Measurements from ENCODE around the gene PDGFB. TPM values are rescaled to one million over a fixed set of nuclear protein-coding genes. Genes with fewer than 3 reads are reported as not detected.

PDGFB gene
- total RNA-seq = 0.27 TPM

DNA sequence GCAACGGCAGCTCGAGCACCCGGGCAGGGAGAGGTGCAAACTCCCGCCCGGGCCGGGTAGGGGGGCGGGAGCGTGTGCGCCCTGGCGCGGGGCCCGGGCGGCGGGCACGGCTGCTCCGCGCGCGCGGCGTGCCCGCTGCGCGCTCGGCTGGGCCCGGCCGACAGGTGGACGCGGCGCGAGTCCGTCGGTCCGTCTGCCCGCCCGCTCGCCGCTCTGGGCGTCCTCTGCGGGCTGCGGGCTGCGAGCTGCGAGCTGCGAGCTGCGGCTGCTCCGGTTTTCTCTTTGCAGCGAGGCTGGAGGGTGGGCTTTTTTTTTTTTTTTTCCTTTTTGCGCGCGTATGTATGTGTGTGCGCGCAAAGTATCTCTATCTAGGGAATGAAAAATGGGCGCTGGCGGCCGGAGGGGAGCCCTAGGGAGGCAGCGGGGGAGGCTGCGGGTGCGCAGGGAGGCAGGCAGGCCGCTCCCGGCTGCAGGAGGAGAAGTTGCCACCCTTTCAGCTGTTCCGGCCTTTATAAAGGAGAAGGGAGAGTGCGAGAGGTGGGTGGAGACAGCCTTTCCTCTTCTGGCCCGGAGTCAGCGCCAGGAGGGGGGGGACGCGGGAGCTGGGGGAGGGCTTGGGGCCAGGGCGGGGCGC is at the start of gene PDGFB:
Gene PDGFB, minus strand, starts transcription at position 487 of the 634 bp plus-strand sequence. CDS start 1,019 bp downstream, outside the sequence.
- DNase-seq (ENCODE audit: low read depth in 2 of 3, low spot score in 2 of 3) = no peak

DNA sequence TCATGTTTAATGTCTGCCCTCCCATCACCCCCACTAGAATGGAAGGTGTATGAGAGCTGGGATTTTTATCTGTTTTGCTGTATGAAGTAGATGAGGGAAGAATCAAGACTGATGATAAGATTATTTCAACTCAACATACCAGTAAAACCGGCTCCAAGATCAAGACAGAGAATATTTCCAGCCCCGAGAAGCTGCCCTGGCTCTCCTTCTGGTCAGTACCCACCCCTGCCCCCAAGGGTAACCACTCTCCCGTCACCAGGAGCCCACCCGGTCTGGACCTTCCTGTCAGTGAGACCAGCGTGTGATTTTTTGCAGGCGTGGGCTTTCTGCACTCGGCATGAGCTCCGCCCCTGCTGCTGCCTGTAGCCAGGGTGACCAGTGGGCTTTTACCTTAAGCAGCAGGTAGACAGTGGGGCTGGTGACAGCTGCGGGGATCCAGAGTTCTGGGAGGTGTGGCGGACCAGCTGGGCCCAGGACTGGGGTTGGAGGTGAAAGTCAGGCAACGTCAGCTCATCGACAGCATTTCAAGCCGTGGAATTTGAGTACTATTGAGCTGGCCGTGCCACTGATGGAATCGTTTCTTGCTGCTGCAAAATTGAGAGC is 49.1 kb upstream of the PDGFB start:
- DNase-seq (ENCODE audit: low read depth in 2 of 3, low spot score in 2 of 3) = no peak

DNA sequence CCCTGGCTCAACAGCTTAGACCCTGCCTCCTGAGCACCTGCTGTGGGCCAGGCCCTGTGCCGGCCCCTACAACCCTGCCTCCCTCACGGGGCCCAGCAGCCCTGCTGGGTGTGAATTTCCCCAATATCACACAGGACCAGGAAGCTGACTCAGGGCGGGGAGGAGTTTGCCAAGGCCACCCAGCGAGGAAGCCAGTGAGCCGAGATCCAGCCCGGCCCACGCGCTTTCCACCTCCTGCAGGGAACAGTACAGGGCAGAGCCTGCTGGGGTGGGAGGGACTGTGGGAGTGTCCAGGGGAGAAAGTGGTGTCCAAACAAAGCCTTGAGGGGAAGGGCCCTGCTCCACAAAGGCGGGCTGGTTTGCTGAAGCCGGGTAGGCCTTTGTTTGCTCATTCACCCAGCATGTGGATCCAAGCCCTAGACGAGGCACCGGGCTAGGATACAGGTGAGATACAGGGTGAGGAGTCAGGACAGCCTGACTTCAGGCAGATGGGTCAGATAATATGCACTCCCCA is 47.8 kb upstream of the PDGFB start:
- DNase-seq (ENCODE audit: low read depth in 2 of 3, low spot score in 2 of 3) = peak in 2 of 3 donors; percentile 50 to 68

DNA sequence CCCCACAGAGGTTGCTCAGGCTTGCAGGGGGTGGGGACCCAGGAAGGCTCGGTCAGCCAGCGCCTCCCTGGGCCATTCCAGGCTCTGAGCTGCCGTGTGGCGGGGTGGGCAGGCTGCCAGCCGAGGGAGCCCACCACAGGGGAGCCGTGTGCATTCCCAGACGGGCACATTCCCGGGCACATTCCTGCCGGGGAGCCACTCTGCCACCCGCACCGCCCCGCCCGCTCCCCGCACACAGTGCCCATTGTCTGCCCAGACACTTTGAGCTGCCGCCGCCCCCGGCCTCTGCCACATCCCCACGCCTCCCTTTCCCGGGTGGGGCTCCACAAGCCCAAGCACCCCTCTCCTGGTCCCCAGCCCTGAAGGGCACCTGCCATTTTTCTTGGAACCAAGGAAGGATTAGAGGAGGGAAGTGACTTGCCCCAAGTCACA is 47.3 kb upstream of the PDGFB start:
- DNase-seq (ENCODE audit: low read depth in 2 of 3, low spot score in 2 of 3) = no peak

DNA sequence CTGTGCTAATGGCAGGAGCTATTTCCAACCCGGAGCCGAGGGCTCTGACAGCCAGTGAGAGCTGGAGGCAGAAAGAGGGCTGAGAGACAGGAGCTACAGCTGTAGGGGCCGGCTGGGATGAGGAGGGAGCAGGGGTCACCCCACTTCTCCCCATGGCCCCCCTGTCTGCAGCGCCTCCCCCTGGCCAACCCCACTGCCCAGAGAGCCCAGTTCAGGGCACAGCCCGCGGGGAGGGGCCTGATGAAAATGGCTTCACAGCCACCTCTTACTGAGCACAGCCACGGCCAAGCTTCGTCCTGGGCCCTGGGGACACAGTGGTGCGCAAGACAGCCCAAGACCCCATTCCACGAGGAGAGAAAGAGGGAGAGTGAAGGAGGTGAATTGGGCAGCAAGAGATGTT is 46.7 kb upstream of the PDGFB start:
- DNase-seq (ENCODE audit: low read depth in 2 of 3, low spot score in 2 of 3) = no peak

DNA sequence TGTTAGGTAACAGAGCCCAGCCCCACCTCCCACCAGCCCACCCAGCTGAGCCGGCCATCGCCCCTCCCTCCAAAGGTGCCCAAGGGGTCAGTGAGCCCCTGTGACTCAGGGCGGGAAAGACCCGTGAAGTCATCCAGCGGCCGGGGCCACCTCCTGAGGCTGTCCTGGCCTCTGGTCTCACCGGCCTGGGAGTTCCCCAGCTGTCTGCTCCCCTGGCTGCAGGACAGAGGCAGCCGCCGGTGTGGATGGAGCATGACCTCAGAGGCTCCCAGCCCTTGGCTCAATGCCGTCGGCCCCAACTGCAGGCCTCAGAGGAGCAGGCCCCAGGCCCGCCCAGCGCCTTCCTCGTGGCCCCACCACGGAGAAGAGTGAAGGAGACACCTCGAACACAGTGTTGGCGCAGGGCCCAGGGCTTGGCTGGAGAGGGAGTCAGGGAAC is 46.0 kb upstream of the PDGFB start:
- DNase-seq (ENCODE audit: low read depth in 2 of 3, low spot score in 2 of 3) = no peak

DNA sequence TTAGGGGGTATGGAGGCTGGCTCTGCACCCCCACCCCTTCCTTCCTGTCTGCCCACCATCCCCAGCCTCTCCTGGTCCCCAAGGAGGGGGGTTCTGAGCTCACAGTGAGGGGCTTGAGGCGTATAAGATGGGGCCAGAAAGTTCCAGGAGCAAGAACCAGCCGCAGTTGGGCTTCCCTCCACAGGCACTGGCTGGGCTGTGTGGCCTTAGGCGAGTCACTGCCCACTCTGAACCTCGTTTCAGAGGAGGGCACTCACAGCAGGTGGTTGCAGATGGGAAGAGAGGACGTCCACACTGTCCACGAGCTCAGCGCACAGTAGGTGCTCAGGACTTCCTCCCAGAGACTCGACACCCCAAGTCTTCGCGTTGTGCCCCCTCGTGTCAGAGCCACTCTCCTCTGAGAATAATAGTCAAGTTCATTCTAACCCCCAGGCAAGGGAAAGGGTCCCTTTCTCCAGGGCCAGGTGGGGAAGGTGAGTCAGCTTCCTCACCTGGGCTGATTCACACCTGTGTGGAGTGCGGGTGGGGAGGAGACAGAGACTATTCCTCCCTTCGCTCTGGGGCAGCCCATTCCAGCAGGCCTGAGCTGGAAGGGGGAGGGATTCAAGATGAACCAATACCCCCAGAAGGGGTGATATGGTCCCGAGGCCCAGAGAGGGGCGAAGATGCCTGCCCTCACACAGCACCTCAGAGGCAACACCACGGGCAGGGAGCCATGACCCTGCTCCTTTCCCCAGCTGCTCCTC is 45.4 kb upstream of the PDGFB start:
- no peak for DNase-seq (ENCODE audit: low read depth in 2 of 3, low spot score in 2 of 3)

DNA sequence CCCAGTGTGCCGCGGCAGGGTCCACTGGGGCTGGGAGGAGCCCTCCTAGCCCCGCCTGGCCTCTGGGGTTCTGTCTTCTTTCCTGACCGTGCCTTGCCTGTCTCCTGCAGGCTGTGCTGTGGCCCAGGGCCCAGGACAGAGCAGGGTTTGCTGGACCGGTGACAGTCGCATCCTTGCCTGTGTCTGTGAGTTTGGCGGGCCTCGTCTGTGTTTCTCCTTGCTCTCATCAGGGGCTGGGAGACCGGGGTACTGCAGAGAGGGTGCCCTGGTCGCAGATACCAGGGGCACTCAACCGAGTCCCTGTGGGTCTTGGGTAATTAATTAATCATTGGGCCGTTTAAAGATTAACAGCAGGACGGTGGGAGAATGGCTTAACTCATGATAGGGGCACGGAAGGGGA is 44.8 kb upstream of the PDGFB start:
- DNase-seq (ENCODE audit: low read depth in 2 of 3, low spot score in 2 of 3) = no peak

DNA sequence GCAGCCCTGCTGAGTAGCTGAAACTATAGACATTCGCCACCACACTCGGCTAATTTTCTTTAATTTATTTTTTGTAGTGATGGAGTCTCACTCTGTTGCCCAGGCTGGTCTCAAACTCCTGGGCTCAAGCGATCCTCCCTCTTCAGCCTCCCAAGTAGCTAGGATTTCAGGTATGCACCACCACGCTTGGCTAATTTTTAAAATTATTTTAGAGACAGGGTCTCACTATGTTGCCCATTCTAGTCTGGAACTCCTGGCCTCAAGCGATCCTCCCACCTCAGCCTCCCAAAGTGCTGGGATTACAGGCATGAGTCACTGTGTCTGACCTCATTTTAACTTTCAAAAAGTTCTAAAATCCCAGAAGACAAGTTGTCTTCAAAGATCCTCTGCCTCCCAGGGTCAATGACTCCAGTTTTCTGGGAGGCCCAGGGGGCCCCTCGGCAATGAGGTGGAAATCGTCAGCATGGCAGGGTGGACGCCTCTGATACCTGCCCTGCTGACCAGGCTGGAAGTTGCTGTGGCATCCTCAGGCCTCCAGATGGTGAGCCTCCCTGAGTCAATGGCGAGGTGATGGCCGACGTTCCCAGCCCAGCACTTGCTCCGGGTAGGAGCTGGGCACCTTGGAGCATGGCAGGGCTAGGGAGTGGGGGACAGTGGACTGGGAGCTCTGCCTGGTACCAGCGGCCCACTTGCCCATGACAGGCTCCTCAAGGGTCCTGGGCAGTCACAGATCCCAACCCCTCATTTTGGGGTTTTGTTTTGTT is 43.5 kb upstream of the PDGFB start:
- DNase-seq (ENCODE audit: low read depth in 2 of 3, low spot score in 2 of 3) = no peak

DNA sequence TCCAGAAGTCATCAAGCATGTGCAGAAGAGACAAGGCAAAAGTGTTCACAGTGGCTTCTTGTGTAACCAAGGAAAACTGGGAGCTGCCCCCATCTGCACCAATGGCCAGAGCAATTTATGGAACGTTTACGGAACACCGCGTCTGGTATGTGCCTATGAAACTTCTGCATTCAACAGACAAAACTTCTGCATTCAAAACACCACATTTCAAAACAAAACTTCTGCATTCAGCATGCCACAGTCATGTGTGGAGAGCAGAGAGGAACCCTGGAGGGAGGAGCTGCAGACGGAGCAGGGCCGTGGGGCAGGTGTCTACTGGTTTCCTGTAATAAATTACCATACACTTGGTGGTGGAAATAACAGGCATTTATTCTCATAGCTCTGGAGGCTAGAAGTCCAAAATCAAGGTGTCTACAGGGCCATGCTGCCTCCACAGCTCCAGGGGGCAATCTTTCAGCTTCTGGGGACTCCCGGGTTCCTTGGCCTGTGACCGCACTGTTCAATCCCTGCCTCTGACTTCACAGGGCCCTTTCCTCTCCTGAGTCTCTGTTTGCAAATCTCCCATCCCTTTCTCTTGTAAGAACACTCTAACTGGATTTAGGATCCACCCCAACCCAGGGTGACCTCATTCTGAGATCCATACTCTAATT is 42.4 kb upstream of the PDGFB start:
- peak in 2 of 3 donors; percentile 76 to 88 for DNase-seq (ENCODE audit: low read depth in 2 of 3, low spot score in 2 of 3)

DNA sequence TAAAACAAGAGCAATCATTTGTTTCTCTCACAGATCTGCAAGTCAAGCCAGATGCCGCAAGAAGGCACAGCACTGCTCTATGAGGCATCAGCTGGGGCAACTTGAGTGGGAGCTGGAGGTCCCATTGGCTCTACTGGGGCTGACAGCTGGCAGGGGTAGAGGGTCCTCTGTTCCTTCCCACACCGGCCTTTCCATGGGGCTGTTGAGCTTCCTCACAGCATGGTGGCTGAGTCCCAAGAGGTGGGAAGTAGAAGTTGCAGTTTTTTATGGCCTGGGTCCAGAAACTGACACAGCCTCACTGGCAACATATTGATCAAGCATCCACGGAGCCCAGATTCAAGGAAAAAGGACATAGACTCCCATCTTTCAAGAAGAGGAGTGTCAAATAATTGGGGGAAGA is 40.2 kb upstream of the PDGFB start:
- no peak for DNase-seq (ENCODE audit: low read depth in 2 of 3, low spot score in 2 of 3)

DNA sequence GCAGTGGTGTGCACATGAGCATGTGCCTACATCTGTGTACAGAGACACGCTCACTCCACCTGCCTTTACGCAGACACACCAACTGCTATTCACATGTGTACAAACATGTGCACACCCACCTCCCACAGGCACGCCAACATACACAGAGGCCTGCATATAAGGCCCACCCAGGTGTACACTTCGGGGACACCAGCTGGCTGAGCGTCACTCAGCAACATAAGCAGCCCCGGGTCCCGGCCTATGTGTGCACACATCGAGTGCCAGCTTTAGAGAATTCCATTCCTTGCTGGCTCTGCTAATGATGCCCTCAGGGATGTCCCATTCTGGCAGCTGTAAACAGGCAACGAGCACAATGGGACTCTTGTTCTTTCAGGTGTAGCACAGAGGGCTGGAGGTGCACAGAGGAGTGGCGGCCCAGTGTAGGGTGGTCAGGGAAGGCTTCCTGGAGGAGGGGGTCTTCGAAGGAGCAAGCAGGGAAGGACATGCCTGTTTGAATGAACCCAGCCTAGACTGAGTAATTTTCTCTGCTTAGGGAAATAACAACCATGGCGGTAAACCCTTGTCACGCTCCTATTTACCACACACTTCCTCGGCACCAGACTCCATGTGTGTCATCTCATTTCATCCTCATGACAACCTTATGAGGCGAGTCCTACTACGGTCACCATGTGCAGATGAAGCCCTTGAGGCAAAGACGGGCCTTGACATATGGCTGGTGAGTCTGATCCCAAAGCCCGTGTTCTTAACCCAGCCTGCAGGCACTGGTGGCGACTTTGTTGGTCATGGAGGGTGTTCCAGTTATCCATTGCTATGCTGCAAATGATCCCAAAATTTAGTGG is 39.6 kb upstream of the PDGFB start:
- DNase-seq (ENCODE audit: low read depth in 2 of 3, low spot score in 2 of 3) = no peak

DNA sequence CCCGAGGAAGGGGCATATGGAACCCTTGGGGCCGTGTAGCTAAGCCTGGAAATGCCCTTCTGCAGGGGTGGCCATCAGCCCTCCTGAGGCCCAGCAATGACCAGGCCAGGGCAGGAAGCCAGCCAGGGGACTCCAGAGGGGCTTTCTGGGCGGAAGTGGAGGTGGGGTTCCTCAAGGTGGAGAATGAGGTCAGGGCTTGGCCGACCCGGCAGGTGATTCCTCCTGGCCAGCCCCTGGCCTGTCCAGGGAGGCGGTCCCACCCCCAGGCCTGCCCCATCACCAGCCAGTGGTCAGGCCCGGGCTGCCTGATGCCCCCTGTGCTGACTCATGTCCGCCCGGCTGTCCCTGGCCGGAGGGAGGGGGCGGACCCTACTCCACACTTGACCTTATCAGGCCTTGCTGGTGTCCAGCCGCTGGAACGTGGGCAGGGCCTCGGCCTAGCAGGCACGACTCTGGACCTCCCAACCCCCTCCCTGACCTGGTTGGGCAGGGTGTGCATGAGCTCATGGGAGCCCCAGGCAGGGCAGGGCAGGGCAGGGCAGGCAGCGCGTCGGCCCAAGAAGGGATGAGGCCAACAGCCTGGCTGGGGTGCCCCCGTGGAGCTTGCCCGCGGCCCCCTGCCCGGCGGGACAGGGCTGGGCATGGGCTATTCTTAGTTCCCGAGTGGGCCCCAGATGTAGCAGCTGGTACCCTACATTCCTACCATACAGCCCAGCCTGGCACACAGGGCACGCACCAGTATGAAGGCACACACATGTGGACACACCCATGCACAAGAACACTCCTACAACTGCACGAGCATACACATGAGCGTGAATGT is 38.8 kb upstream of the PDGFB start:
- DNase-seq (ENCODE audit: low read depth in 2 of 3, low spot score in 2 of 3) = no peak

DNA sequence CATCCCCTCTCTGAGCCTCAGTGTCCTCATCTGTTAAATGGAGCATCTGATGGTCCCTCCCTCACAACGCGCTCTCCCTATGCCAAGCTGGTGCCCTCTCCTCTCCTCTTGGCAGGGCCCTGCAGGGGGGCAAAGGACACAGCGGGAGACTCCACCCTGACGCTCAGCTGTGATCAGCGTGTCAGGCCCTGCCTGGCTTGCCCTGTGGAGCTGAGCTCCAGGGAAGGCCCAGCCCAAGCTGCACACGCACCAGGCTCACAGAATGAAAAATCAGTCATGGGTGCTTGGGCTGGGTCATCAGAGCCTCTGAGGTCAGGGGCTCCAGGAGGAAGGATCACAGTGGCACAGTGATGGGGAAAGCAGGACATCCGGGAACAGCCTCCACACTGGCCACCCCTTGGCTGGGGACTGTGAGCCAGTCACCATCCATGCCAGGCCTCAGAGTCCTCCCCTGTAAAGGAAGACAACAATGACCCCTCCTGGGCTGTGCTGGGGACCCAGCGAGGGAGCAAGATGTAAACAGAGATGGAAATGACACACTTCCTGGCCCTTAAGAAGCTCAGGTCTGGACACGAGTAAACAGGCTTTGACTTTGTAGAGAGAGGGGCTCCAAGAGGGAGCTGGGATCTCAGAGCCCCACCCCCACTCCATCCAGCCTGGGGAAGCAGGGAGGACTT is 38.0 kb upstream of the PDGFB start:
- no peak for DNase-seq (ENCODE audit: low read depth in 2 of 3, low spot score in 2 of 3)

DNA sequence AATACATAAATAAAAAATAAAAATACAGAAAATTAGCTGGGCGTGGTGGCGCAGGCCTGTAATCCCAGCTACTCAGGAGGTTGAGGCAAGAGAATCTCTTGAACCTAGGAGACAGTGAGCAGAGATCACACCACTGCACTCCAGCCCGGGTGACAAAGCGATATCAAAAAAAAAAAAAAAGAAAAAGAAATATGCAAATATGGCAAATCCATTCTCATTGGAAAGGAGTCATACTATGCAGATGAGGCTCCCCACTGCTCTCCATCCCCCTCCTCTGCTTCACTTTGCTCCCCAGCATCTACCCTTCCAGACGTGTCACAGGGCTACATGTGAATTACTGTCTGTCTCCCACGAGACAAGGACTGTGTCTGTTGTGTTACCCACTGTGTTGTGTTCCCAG is 36.3 kb upstream of the PDGFB start:
- DNase-seq (ENCODE audit: low read depth in 2 of 3, low spot score in 2 of 3) = peak in 1 of 3 donors; percentile 28

DNA sequence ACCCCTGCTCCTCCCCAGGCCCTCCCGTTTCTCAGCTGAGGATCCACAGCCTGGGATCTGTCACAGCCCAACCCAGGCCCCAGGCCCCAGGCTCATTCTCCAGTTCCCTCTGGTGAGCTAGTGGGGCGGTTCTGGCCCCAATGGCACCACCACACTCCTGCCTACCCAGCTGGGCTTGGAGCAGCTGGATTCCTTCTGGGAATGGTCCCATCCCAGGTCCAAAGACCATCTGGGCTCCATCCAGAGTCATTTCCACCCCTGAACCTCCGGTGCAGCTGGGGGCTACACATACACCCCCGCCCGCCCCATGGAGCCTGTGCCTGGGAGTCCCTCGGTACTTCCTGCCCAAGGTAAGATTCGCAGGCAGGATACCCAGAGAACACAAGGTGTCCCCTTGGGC is 35.5 kb upstream of the PDGFB start:
- no peak for DNase-seq (ENCODE audit: low read depth in 2 of 3, low spot score in 2 of 3)

DNA sequence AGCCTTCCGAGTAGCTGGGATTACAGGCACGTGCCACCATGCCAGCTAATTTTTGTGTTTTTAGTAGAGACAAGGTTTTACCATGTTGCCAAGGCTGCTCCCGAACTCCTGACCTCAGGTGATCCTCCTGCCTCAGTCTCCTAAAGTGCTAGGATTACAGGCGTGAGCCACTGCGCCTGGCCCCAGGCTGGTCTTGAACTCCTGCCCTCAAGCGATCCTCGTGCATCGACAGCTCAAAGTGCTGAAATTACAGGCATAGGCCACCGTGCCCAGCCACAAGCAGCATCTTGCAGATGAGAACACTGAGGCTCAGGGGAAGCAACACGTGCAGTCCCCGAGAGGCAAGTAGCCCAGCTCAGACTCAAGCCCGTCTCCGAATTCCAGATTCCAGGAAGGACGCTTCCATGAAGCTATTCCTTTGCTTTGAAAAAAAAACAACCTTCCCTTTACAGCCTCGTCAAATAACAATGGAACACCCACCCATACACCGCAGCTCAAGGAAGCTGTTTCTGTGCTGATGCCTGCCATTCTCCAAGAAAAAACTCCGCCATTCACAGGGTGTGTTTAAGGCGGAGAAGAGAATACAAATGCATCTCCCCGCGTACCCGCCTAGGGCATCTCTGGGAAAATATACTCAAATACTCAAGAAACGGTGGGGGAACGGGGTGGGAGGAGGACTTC is 34.5 kb upstream of the PDGFB start:
- DNase-seq (ENCODE audit: low read depth in 2 of 3, low spot score in 2 of 3) = no peak

DNA sequence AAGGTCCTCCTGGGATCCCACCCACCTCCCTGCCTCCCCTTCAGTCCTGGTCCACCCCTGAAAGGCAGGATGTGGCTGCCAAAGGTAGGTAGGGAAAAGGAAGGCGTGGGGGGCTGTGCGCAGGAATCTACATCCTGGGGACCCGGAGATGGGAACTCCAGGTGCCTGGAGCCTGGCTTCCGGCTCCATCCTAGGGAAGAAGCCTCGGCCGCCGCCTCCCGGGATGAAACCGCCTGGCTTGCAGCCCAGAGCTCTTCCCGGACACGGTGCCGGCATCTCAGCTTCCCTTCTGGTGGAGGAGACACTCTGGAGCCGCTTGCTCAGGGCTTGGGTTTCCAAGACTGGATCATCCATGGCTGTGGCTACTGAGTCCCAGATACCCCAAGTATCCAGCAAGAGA is 33.3 kb upstream of the PDGFB start:
- no peak for DNase-seq (ENCODE audit: low read depth in 2 of 3, low spot score in 2 of 3)

All from hematopoietic multipotent progenitor cell (in vitro differentiated cells).